GM12878 (cell line): ENCODE results near the gene KIAA0319L. TPM values are rescaled to one million over a fixed set of nuclear protein-coding genes. Genes with fewer than 3 reads are reported as not detected.

Experiments
- ATAC-seq: fragments of 200-7000 bp; cut with Tn5 transposase; 3 replicates; pipeline ENCODE4 v1.9.1; 2020; ENCODE audit warnings: mild to moderate bottlenecking, moderate library complexity
- BruUV-seq: library from RNA; stranded (reverse); fragments of 400-500 nt; replicated peaks from 2 replicates; lab custom pipeline; 2021; lab: Mats Ljungman, UMichigan
- CTCF ChIA-PET: fragments of 300-600 bp; sonication (Branson Sonifier 250); formaldehyde crosslinking; extraction: SDS; loops from one replicate; lab custom pipeline; 2021; ENCODE audit warnings: inconsistent platforms; lab: Yijun Ruan, JAX
- POLR2A ChIA-PET: fragments of 350-600 bp; formaldehyde crosslinking; extraction: SDS; loops from one replicate; lab custom pipeline; 2021; ENCODE audit warnings: inconsistent platforms; lab: Charles Lee
- RAD21 ChIA-PET: fragments of 300-600 bp; sonication (Branson Sonifier 250); formaldehyde crosslinking; loops from one replicate; lab custom pipeline; 2023; ENCODE audit warnings: antibody characterized with exemption; ENCODE audit not compliant: unreplicated experiment; lab: Charles Lee
- SMC1A ChIA-PET: fragments of 300-600 bp; sonication (Branson Sonifier 250); formaldehyde crosslinking; loops from one replicate; lab custom pipeline; 2023; ENCODE audit not compliant: unreplicated experiment, uncharacterized antibody; lab: Charles Lee
- DNase-seq: peaks from one replicate; pipeline ENCODE4 v3.0.0-alpha.2; 2011; ENCODE audit warnings: low read depth, low spot score
- FAIRE-seq: peaks from 3 replicates; lab custom pipeline; 2011; peaks lifted over from hg19 to GRCh38; lab: Jason Lieb, UNC
- H2AFZ ChIP-seq: 2 replicates; pipeline ENCODE4 v1.6.0; 2011; ENCODE audit warnings: low read depth, low read length, control low read depth; ENCODE audit not compliant: control insufficient read depth
- H3K27ac ChIP-seq: 2 replicates; pipeline ENCODE4 v1.5.1; 2011; ENCODE audit warnings: control low read depth; ENCODE audit not compliant: control insufficient read depth, insufficient read depth
- H3K27me3 ChIP-seq, 2 experiments: replicated peaks in 1 of 2; 2 replicates each; pipeline versions ENCODE4 v1.6.0 to v1.6.1; 2011; ENCODE audit warnings: low read length in 1 of 2; ENCODE audit not compliant: control insufficient read depth in 2 of 2, insufficient read depth in 2 of 2
- H3K36me3 ChIP-seq, 2 experiments: 2 replicates each; pipeline ENCODE4 v1.5.1; 2011; ENCODE audit warnings: low read length in 1 of 2; ENCODE audit not compliant: control insufficient read depth in 2 of 2, insufficient read depth in 2 of 2
- H3K4me1 ChIP-seq: 2 replicates; pipeline ENCODE4 v1.6.1; 2011; ENCODE audit warnings: mild to moderate bottlenecking, low read length, moderate library complexity, mixed read lengths; ENCODE audit not compliant: control insufficient read depth, insufficient read depth
- H3K4me2 ChIP-seq: 2 replicates; pipeline ENCODE4 v1.6.0; 2011; ENCODE audit warnings: control low read depth; ENCODE audit not compliant: control insufficient read depth, insufficient read depth
- H3K4me3 ChIP-seq: fragments of 200-600 bp; sonication (generic); 2 replicates; pipeline ENCODE4 v1.5.1; 2016
- H3K79me2 ChIP-seq: 2 replicates; pipeline ENCODE4 v1.6.0; 2011; ENCODE audit warnings: low read length; ENCODE audit not compliant: control insufficient read depth, insufficient read depth
- H3K9ac ChIP-seq: 2 replicates; pipeline ENCODE4 v1.8.0; 2011; ENCODE audit warnings: low read length, control low read depth, mixed read lengths; ENCODE audit not compliant: control insufficient read depth, insufficient read depth
- H3K9me3 ChIP-seq: replicated peaks from 3 replicates; pipeline ENCODE4 v1.5.1; 2011; ENCODE audit warnings: mild to moderate bottlenecking, low read length; ENCODE audit not compliant: control insufficient read depth, insufficient read depth
- H4K20me1 ChIP-seq: 2 replicates; pipeline ENCODE4 v1.6.0; 2011; ENCODE audit not compliant: control insufficient read depth, insufficient read depth
- E2F4 ChIP-seq: IDR thresholded peaks from 2 replicates; pipeline ENCODE4 v1.6.1; 2012; ENCODE audit warnings: low read depth, low read length, improper control_type of control experiment
- ETV6 ChIP-seq, 2 experiments: fragments of 450-650 bp in 1 of 2; IDR thresholded peaks in 1 of 2; conservative IDR thresholded peaks in 1 of 2; 2 replicates each; pipeline ENCODE4 v1.6.1; 2014; ENCODE audit warnings: antibody characterized with exemption in 1 of 2, borderline replicate concordance in 1 of 2, low read depth in 1 of 2, mild to moderate bottlenecking in 1 of 2, moderate library complexity in 1 of 2
- MTA2 ChIP-seq: fragments of 450-650 bp; IDR thresholded peaks from 2 replicates; pipeline ENCODE4 v1.6.1; 2016; ENCODE audit warnings: low read depth, mild to moderate bottlenecking, moderate library complexity
- MXI1 ChIP-seq: fragments of 150-350 bp; IDR thresholded peaks from 2 replicates; pipeline ENCODE4 v1.6.1; 2011; ENCODE audit warnings: low read depth, mild to moderate bottlenecking, inconsistent platforms, low read length, improper control_type of control experiment
- MYC ChIP-seq: IDR thresholded peaks from 2 replicates; pipeline ENCODE4 v1.6.1; 2011; ENCODE audit warnings: mild to moderate bottlenecking, low read length, moderate library complexity, inconsistent platforms; ENCODE audit not compliant: insufficient read depth, insufficient replicate concordance, insufficient read length, severe bottlenecking
- NRF1 ChIP-seq: conservative IDR thresholded peaks from 2 replicates; pipeline ENCODE4 v1.6.1; 2011; ENCODE audit warnings: mild to moderate bottlenecking, low read depth, low read length, improper control_type of control experiment
- RBBP5 ChIP-seq: fragments of 200-600 bp; sonication (generic); conservative IDR thresholded peaks from 2 replicates; pipeline ENCODE4 v1.6.1; 2016
- STAT1 ChIP-seq: fragments of 450-650 bp; conservative IDR thresholded peaks from 2 replicates; pipeline ENCODE4 v1.6.1; 2014; ENCODE audit warnings: antibody characterized with exemption, mild to moderate bottlenecking
- USF1 ChIP-seq: IDR thresholded peaks from 2 replicates; pipeline ENCODE4 v1.6.1; 2011; ENCODE audit warnings: borderline replicate concordance, low read depth, mild to moderate bottlenecking, moderate library complexity, mixed read lengths, low read length; ENCODE audit not compliant: insufficient read depth; ENCODE audit errors: extremely low read length
- WGBS: methylation state at CpG from one replicate; pipeline ENCODE4 v1.1.6; 2016; ENCODE audit warnings: low lambda C conversion rate; ENCODE audit not compliant: insufficient replicate concordance, insufficient coverage; ENCODE audit errors: missing lambda C conversion rate; 5-methylcytosine and 5-hydroxymethylcytosine counted together
- in situ Hi-C: fragments of 300-500 bp; cut with MboI; formaldehyde crosslinking; loops from 9 replicates; pipeline ENCODE4 v1.14.3; 2018; ENCODE audit warnings: mixed read lengths
- intact Hi-C: fragments of 100-400 bp; cut with micrococcal nuclease; formaldehyde crosslinking; loops from one replicate; pipeline ENCODE4 v1.14.2; 2022; ENCODE audit not compliant: unreplicated experiment
- polyA plus RNA-seq, 11 experiments: library from polyadenylated mRNA; depleted of rRNA in 4 of 11; unstranded in 6 of 11; stranded (reverse) in 5 of 11; fragments of >200 nt; fragmentation: Nextera tagmentation in 4 of 11; fragmentation: Illumina TruSeq in 1 of 11; extraction: Ambion mirVana in 4 of 11; extraction: Trizol in 1 of 11; gene quantifications; 1 replicate in 1 of 11; 2 replicates in 10 of 11; pipeline versions ENCODE4 v1.2.1 to v1.2.3, GENCODE V29; 2011 to 2016; ENCODE audit warnings: inconsistent platforms in 2 of 11, missing spikeins in 2 of 11, low read depth in 1 of 11
- total RNA-seq, 4 experiments: library from RNA; depleted of rRNA in 3 of 4; stranded (reverse); fragments of >200 nt in 3 of 4; fragmentation: Illumina TruSeq in 1 of 4; extraction: Trizol in 1 of 4; gene quantifications; 2 replicates each; pipeline versions ENCODE4 v1.2.1 to v1.2.3, GENCODE V29; 2013 to 2021

The KIAA0319L gene
- total and polyA plus RNA-seq, 10 of the 15 experiments (the other 5 are each of a cell fraction or from before 2014, with no cell fraction given) = 2.6 to 57.8 (median 25.4) TPM

- H3K36me3 ChIP-seq = peaks cover 0 to 8% of the 10 kb centered on the region in 2 experiments; a peak in 1 of 4 replicates
- WGBS = 72% methylated on average over 9 of the region's 9 CpGs
- in situ Hi-C loops (loop anchor here (5.0 kb wide), 2 partner anchors 149 to 209 kb away; partner anchors contain the start of gene C1orf216), intact Hi-C loops (loop anchor here (2.0 kb wide), 1 partner anchor 147 kb away; no protein-coding TSS in a partner anchor)
- BruUV-seq = no TSS peak
- FAIRE-seq = no peak
- H3K9ac ChIP-seq = no peak overlapping the region
- ChIA-PET POLR2A (interaction anchor here (0.9 kb wide), 1 partner anchor 214 kb away, joined by 3 read pairs; no protein-coding TSS in a partner anchor), CTCF (interaction anchor here (0.6 to 7.1 kb wide), 34 partner anchors 8 to 366 kb away, joined by 3 to 248 read pairs (median 4); partner anchors contain the start of genes C1orf216, CLSPN, KIAA0319L and ZMYM4), RAD21 (interaction anchor here (0.7 to 3.4 kb wide), 14 partner anchors 10 to 211 kb away, joined by 3 to 57 read pairs (median 6); partner anchors contain the start of gene CLSPN), SMC1A (interaction anchor here (0.7 to 5.9 kb wide), 15 partner anchors 9 to 214 kb away, joined by 3 to 128 read pairs (median 4); partner anchors contain the start of genes C1orf216 and CLSPN)
- no peak overlapping the region for H3K27ac ChIP-seq
- no peak overlapping the region for H2AFZ ChIP-seq
- H3K4me3 ChIP-seq = no peak overlapping the region
- no peaks in the 10 kb centered on the region for H3K4me1 ChIP-seq
- no peak for ATAC-seq
- H3K79me2 ChIP-seq = no peaks in the 10 kb centered on the region
- no peak overlapping the region for H3K4me2 ChIP-seq
- H3K9me3 ChIP-seq = no peaks in the 10 kb centered on the region
- no peak for DNase-seq
- no peaks in the 10 kb centered on the region for H4K20me1 ChIP-seq
- TF ChIP-seq MYC (no peak), USF1 (no peak), RBBP5 (no peak), STAT1 (no peak), NRF1 (no peak), MTA2 (no peak), MXI1 (no peak), ETV6 (conservative IDR thresholded peaks at IDR 0.05 in 1 of 2, IDR thresholded peaks at IDR 0.05 in 1 of 2; ENCODE audit: borderline replicate concordance in 1 of 2, low read depth in 1 of 2) (no peak), E2F4 (no peak)
- TF ChIP-seq, all 136 proteins: peak for 0
- no peaks in the 10 kb centered on the region for H3K27me3 ChIP-seq
Observed at GRCh38 chr1:35567947-35568558, 10.8 kb upstream of the KIAA0319L start.
